Neural cell (in vitro differentiated cells): ENCODE measurements around the gene PPP1CB. TPM values are rescaled to one million over a fixed set of nuclear protein-coding genes. Genes with fewer than 3 reads are reported as not detected.

Experiments used
- H2AFZ ChIP-seq: fragments of 200-600, 300-800 bp; sonication (generic), shearing (Covaris generic); 2 replicates; pipeline ENCODE4 v1.6.0; 2014; ENCODE audit warnings: low read depth, mild to moderate bottlenecking, antibody characterized with exemption, low read length, moderate library complexity
- H3F3A ChIP-seq: fragments of 200-600 bp; shearing (Covaris generic); 2 replicates; pipeline ENCODE4 v1.6.1; 2016; ENCODE audit warnings: mild to moderate bottlenecking, moderate library complexity, mixed read lengths, antibody characterized with exemption, low read length; ENCODE audit not compliant: insufficient read depth, poor library complexity, severe bottlenecking
- H3K27ac ChIP-seq: fragments of 200-600, 300-800 bp; sonication (generic), shearing (Covaris generic); 2 replicates; pipeline ENCODE4 v1.5.1; 2014; ENCODE audit warnings: mild to moderate bottlenecking, low read length, moderate library complexity
- H3K27me3 ChIP-seq: fragments of 300-800, 200-600 bp; sonication (generic), shearing (Covaris generic); 2 replicates; pipeline ENCODE4 v1.6.0; 2014; ENCODE audit warnings: mild to moderate bottlenecking, low read depth, low read length, moderate library complexity; ENCODE audit not compliant: insufficient read depth
- H3K36me3 ChIP-seq: fragments of 300-800, 200-600 bp; sonication (generic), shearing (Covaris generic); 2 replicates; pipeline ENCODE4 v1.5.1; 2014; ENCODE audit warnings: mild to moderate bottlenecking, antibody characterized with exemption, low read length, moderate library complexity; ENCODE audit not compliant: insufficient read depth
- H3K4me2 ChIP-seq: fragments of 300-800, 200-600 bp; sonication (generic), shearing (Covaris generic); 2 replicates; pipeline ENCODE4 v1.6.0; 2014; ENCODE audit warnings: mild to moderate bottlenecking, low read length
- H3K4me3 ChIP-seq: fragments of 300-800, 200-600 bp; sonication (generic), shearing (Covaris generic); 2 replicates; pipeline ENCODE4 v1.5.1; 2014; ENCODE audit warnings: mild to moderate bottlenecking, low read length, moderate library complexity
- H3K79me2 ChIP-seq: fragments of 200-600 bp; shearing (Covaris generic); replicated peaks from 2 replicates; pipeline ENCODE4 v1.6.0; 2014; ENCODE audit warnings: mild to moderate bottlenecking, low read length, moderate library complexity; ENCODE audit not compliant: insufficient read depth
- H3K9ac ChIP-seq: fragments of 300-800, 200-600 bp; sonication (generic), shearing (Covaris generic); 2 replicates; pipeline ENCODE4 v1.6.1; 2016; ENCODE audit warnings: mild to moderate bottlenecking, low read length, mixed read lengths
- H3K9me2 ChIP-seq: fragments of 200-600 bp; shearing (Covaris generic); 2 replicates; pipeline ENCODE4 v1.6.1; 2016; ENCODE audit warnings: mild to moderate bottlenecking, low read length, mixed read lengths; ENCODE audit not compliant: insufficient read depth
- H3K9me3 ChIP-seq: fragments of 200-600, 300-800 bp; sonication (generic), shearing (Covaris generic); 2 replicates; pipeline ENCODE4 v1.6.1; 2016; ENCODE audit warnings: mild to moderate bottlenecking, mixed run types, low read length, moderate library complexity, mixed read lengths
- H4K20me1 ChIP-seq: fragments of 200-600 bp; shearing (Covaris generic); 2 replicates; pipeline ENCODE4 v1.6.1; 2016; ENCODE audit warnings: mild to moderate bottlenecking, mixed run types; ENCODE audit not compliant: insufficient read depth
- EP300 ChIP-seq: fragments of 450-650 bp; conservative IDR thresholded peaks from 2 replicates; pipeline ENCODE4 v1.6.1; 2014; ENCODE audit warnings: antibody characterized with exemption, mild to moderate bottlenecking, moderate library complexity; ENCODE audit not compliant: poor library complexity, severe bottlenecking
- EZH2 ChIP-seq: fragments of 200-600, 300-800 bp; shearing (Covaris generic), sonication (generic); IDR thresholded peaks from 2 replicates; pipeline ENCODE4 v1.6.1; 2014; ENCODE audit warnings: antibody characterized with exemption, low read length, borderline replicate concordance, mild to moderate bottlenecking; ENCODE audit not compliant: insufficient read depth, poor library complexity, severe bottlenecking
- MXI1 ChIP-seq: fragments of 450-650 bp; conservative IDR thresholded peaks from 2 replicates; pipeline ENCODE4 v1.6.1; 2014; ENCODE audit warnings: antibody characterized with exemption, mild to moderate bottlenecking; ENCODE audit not compliant: poor library complexity, severe bottlenecking
- POLR2AphosphoS5 ChIP-seq: IDR thresholded peaks from 2 replicates; pipeline ENCODE4 v1.6.1; 2012
- RAD21 ChIP-seq: fragments of 450-650 bp; conservative IDR thresholded peaks from 2 replicates; pipeline ENCODE4 v1.6.1; 2014; ENCODE audit warnings: antibody characterized with exemption, mild to moderate bottlenecking, moderate library complexity
- REST ChIP-seq: IDR thresholded peaks from 2 replicates; pipeline ENCODE4 v1.6.1; 2012; ENCODE audit warnings: borderline replicate concordance
- SMC3 ChIP-seq: fragments of 450-650 bp; conservative IDR thresholded peaks from 2 replicates; pipeline ENCODE4 v1.6.1; 2014; ENCODE audit warnings: antibody characterized with exemption, mild to moderate bottlenecking, moderate library complexity; ENCODE audit not compliant: poor library complexity
- TAF1 ChIP-seq: IDR thresholded peaks from 2 replicates; pipeline ENCODE4 v1.6.1; 2012; ENCODE audit warnings: low read depth
- polyA plus RNA-seq: library from polyadenylated mRNA; depleted of rRNA; stranded (reverse); fragments of >200 nt; gene quantifications from 2 replicates; pipeline ENCODE4 v1.2.3, GENCODE V29; 2014
- TF ChIP-seq, protein P1 (sequence below): fragments of 450-650 bp; IDR thresholded peaks from 2 replicates; pipeline ENCODE4 v1.5.1; 2014; ENCODE audit warnings: antibody characterized with exemption, mild to moderate bottlenecking, moderate library complexity; ENCODE audit not compliant: poor library complexity, severe bottlenecking

PPP1CB gene
- polyA plus RNA-seq, 1 donor from 2014 or later, result 239 TPM

DNA sequence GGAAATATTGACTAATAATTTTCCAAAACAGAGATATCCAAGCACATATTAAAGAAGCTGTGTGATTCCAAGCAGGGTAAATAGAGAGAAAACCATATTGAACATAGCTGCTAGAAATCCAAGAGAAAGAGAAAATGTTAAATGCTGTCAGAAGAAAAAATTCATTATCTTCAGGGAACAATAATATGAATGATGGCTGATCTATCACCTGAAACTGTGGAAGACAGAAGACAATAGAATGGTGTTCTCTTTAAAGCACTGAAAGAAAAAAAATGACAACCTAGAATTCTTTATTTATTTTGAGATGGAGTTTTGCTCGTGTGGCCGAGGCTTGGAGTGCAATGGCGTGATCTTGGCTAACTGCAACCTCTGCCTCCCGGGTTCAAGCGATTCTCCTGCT is 17.3 kb downstream of the PPP1CB start:
- no peak overlapping the region for H3K9ac ChIP-seq
- no peak overlapping the region for H3K27ac ChIP-seq
- H2AFZ ChIP-seq, result no peak overlapping the region
- peaks cover 93% of the 10 kb centered on the region for H3K79me2 ChIP-seq
- H3K9me3 ChIP-seq, result no peaks in the 10 kb centered on the region
- H4K20me1 ChIP-seq, result peaks cover 15% of the 10 kb centered on the region
- no peak overlapping the region for H3K4me2 ChIP-seq
- H3K4me3 ChIP-seq, result no peak overlapping the region
- TF ChIP-seq EP300, result no peak
- TF ChIP-seq, protein P1, sequence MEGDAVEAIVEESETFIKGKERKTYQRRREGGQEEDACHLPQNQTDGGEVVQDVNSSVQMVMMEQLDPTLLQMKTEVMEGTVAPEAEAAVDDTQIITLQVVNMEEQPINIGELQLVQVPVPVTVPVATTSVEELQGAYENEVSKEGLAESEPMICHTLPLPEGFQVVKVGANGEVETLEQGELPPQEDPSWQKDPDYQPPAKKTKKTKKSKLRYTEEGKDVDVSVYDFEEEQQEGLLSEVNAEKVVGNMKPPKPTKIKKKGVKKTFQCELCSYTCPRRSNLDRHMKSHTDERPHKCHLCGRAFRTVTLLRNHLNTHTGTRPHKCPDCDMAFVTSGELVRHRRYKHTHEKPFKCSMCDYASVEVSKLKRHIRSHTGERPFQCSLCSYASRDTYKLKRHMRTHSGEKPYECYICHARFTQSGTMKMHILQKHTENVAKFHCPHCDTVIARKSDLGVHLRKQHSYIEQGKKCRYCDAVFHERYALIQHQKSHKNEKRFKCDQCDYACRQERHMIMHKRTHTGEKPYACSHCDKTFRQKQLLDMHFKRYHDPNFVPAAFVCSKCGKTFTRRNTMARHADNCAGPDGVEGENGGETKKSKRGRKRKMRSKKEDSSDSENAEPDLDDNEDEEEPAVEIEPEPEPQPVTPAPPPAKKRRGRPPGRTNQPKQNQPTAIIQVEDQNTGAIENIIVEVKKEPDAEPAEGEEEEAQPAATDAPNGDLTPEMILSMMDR, result no peak
- no peak for TF ChIP-seq RAD21
- TF ChIP-seq EZH2, result no peak
- TF ChIP-seq SMC3, result no peak
- TF ChIP-seq REST, result no peak
- no peak for TF ChIP-seq TAF1
- no peak for TF ChIP-seq POLR2AphosphoS5
- TF ChIP-seq MXI1, result no peak
- no peaks in the 10 kb centered on the region for H3K36me3 ChIP-seq
- no peaks in the 10 kb centered on the region for H3K9me2 ChIP-seq
- no peaks in the 10 kb centered on the region for H3K27me3 ChIP-seq
- H3F3A ChIP-seq, result peaks cover 6% of the 10 kb centered on the region

DNA sequence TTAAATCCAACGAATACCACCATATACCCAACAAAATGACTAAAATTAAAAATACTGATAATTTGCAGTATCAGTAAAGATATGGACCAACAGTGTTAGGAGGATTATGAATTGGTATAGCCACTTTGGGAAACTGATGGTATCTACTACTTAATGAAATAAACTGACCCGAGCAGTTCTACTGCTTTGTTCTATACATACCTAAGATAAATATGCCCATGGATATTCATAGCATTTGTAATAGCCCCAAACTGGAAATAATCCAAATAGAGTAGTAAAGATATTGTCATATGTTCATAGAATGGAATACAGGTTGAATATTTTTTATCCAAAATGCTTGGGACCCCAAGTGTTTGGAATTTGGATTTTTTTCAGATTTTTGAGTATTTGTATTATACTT is 20.7 kb downstream of the PPP1CB start:
- no peak overlapping the region for H3K4me3 ChIP-seq
- no peaks in the 10 kb centered on the region for H3K9me3 ChIP-seq
- no peak overlapping the region for H2AFZ ChIP-seq
- TF ChIP-seq EP300 (no peak), EZH2 (no peak)
- no peak overlapping the region for H3K9ac ChIP-seq
- no peaks in the 10 kb centered on the region for H3K9me2 ChIP-seq
- H3K4me2 ChIP-seq, result no peak overlapping the region
- no peak overlapping the region for H3K27ac ChIP-seq
- H3K27me3 ChIP-seq, result no peaks in the 10 kb centered on the region
- H4K20me1 ChIP-seq, result peaks cover 11% of the 10 kb centered on the region
- H3K36me3 ChIP-seq, result no peaks in the 10 kb centered on the region
- H3K79me2 ChIP-seq, result peaks cover 89% of the 10 kb centered on the region
- no peaks in the 10 kb centered on the region for H3F3A ChIP-seq

DNA sequence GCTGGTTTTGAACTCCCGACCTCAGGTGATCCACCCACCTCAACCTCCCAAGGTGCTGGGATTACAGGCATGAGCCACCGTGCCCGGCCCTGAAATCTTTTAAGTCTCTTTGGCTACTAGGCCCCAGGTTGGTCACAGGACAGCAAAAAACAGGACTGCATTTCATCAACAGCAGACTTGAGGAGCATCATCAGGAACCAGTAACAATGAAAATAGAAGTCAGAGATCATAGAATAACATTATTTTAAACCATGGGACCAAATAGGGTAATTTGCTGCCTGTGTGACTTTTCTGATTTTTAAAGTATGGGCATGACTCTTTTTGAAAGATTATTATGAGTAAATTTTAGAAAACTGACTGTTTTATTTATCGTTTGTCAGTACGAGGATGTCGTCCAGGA is 24.8 kb downstream of the PPP1CB start:
- Histone ChIP-seq H4K20me1 (peaks cover 6% of the 10 kb centered on the region), H3K27me3 (no peaks in the 10 kb centered on the region)

More for the DNA sequence above, 24.8 kb downstream of the PPP1CB start:
- Histone ChIP-seq H3K4me3 (no peak overlapping the region), H3K27ac (no peak overlapping the region), H3F3A (no peaks in the 10 kb centered on the region), H3K9me2 (no peaks in the 10 kb centered on the region), H3K9me3 (no peaks in the 10 kb centered on the region), H2AFZ (no peak overlapping the region), H3K4me2 (no peak overlapping the region), H3K79me2 (peaks cover 58% of the 10 kb centered on the region), H3K36me3 (peaks cover 10% of the 10 kb centered on the region), H3K9ac (no peak overlapping the region)
- no peak for TF ChIP-seq REST
- TF ChIP-seq SMC3, result no peak
- no peak for TF ChIP-seq MXI1
- no peak for TF ChIP-seq RAD21
- no peak for TF ChIP-seq POLR2AphosphoS5
- TF ChIP-seq EZH2, result no peak
- no peak for TF ChIP-seq TAF1
- TF ChIP-seq EP300, result no peak
- TF ChIP-seq, protein P1, result no peak
